Activated CD4-positive, alpha-beta T cell treated with anti-CD3 and anti-CD28 coated beads for 36 hours (primary cell): ENCODE measurements around the gene ADGRB3. TPM values are rescaled to one million over a fixed set of nuclear protein-coding genes. Genes with fewer than 3 reads are reported as not detected.

ENCODE experiments used
- ATAC-seq: fragments of 200-7000 bp; cut with Tn5 transposase; one replicate; pipeline ENCODE4 v1.10.0; 2021; ENCODE audit warnings: mild to moderate bottlenecking, moderate library complexity
- CTCF ChIA-PET: fragments of 350-600 bp; sonication (Branson Sonifier 250); formaldehyde crosslinking; loops from one replicate; lab custom pipeline; 2021; ENCODE audit warnings: antibody characterized with exemption; lab: Charles Lee
- POLR2A ChIA-PET: fragments of 350-600 bp; sonication (Branson Sonifier 250); formaldehyde crosslinking; loops from one replicate; lab custom pipeline; 2021; ENCODE audit warnings: antibody characterized with exemption, inconsistent platforms; lab: Charles Lee
- DNase-seq: peaks from one replicate; pipeline ENCODE4 v3.0.0-alpha.2; 2020
- H3K27ac Mint-ChIP-seq: one replicate; pipeline ENCODE4 v1.8.0; 2021; ENCODE audit warnings: mixed read lengths
- H3K27me3 Mint-ChIP-seq: one replicate; pipeline ENCODE4 v1.8.0; 2021; ENCODE audit warnings: mixed read lengths
- H3K36me3 Mint-ChIP-seq: one replicate; pipeline ENCODE4 v1.8.0; 2021; ENCODE audit warnings: low read depth, mixed read lengths
- H3K4me1 Mint-ChIP-seq: one replicate; pipeline ENCODE4 v1.8.0; 2021; ENCODE audit warnings: mixed read lengths
- H3K4me3 Mint-ChIP-seq: one replicate; pipeline ENCODE4 v1.8.0; 2021; ENCODE audit warnings: mild to moderate bottlenecking, moderate library complexity, mixed read lengths
- H3K9me3 Mint-ChIP-seq: one replicate; pipeline ENCODE4 v1.8.0; 2021; ENCODE audit warnings: low read depth, mixed read lengths
- intact Hi-C, 2 experiments: fragments of 100-400 bp; cut with DNase I in 1 of 2; cut with micrococcal nuclease in 1 of 2; formaldehyde crosslinking; loops; one replicate each; pipeline versions ENCODE4 v1.14.2 to v1.15.1; 2022 to 2024; cut with DNase I, micrococcal nuclease
- total RNA-seq, 2 experiments: library from RNA; stranded (reverse); gene quantifications; one replicate each; pipeline ENCODE4 v1.2.3, GENCODE V29; 2021

The ADGRB3 gene
- total RNA-seq, 2 experiments from 2014 or later = not detected

- no peak for DNase-seq
- H3K27ac Mint-ChIP-seq = no peak overlapping the region
- no peak overlapping the region for H3K4me3 Mint-ChIP-seq
- H3K9me3 Mint-ChIP-seq = peaks cover 1% of the 10 kb centered on the region
- ChIA-PET CTCF (no interaction called here), POLR2A (no interaction called here)
- no peak for ATAC-seq
- H3K27me3 Mint-ChIP-seq = no peaks in the 10 kb centered on the region
- no peaks in the 10 kb centered on the region for H3K36me3 Mint-ChIP-seq
- intact Hi-C loops = no loop called here
- H3K4me1 Mint-ChIP-seq = no peaks in the 10 kb centered on the region
Measured at GRCh38 chr6:69018906-69019305, 383.8 kb downstream of the ADGRB3 start.

GRCh38 chr6:69019832-69020231, 384.8 kb downstream of the ADGRB3 start:
- H3K27ac Mint-ChIP-seq = no peak overlapping the region
- ChIA-PET CTCF (no interaction called here), POLR2A (no interaction called here)
- H3K27me3 Mint-ChIP-seq = no peaks in the 10 kb centered on the region
- ATAC-seq = no peak
- H3K4me3 Mint-ChIP-seq = no peak overlapping the region
- H3K4me1 Mint-ChIP-seq = no peaks in the 10 kb centered on the region
- peaks cover 1% of the 10 kb centered on the region for H3K9me3 Mint-ChIP-seq
- DNase-seq = no peak
- intact Hi-C loops = no loop called here
- no peaks in the 10 kb centered on the region for H3K36me3 Mint-ChIP-seq

GRCh38 chr6:69022993-69023392, 387.9 kb downstream of the ADGRB3 start:
- no peak overlapping the region for H3K27ac Mint-ChIP-seq
- POLR2A ChIA-PET = no interaction called here
- CTCF ChIA-PET = no interaction called here
- no peaks in the 10 kb centered on the region for H3K36me3 Mint-ChIP-seq
- no peak for DNase-seq
- H3K27me3 Mint-ChIP-seq = no peaks in the 10 kb centered on the region
- ATAC-seq = no peak
- no peak overlapping the region for H3K4me3 Mint-ChIP-seq
- peaks cover 1% of the 10 kb centered on the region for H3K9me3 Mint-ChIP-seq
- intact Hi-C loops = no loop called here
- H3K4me1 Mint-ChIP-seq = no peaks in the 10 kb centered on the region

GRCh38 chr6:69026243-69026642, 391.2 kb downstream of the ADGRB3 start:
- ChIA-PET POLR2A (no interaction called here), CTCF (no interaction called here)
- DNase-seq (no peak), ATAC-seq (no peak)
- H3K4me3 Mint-ChIP-seq = no peak overlapping the region
- no peaks in the 10 kb centered on the region for H3K9me3 Mint-ChIP-seq
- no peaks in the 10 kb centered on the region for H3K27me3 Mint-ChIP-seq
- no peaks in the 10 kb centered on the region for H3K36me3 Mint-ChIP-seq
- no peak overlapping the region for H3K27ac Mint-ChIP-seq
- H3K4me1 Mint-ChIP-seq = no peaks in the 10 kb centered on the region
- intact Hi-C loops = no loop called here

- no peak for ATAC-seq
- H3K4me1 Mint-ChIP-seq = no peaks in the 10 kb centered on the region
- H3K36me3 Mint-ChIP-seq = no peaks in the 10 kb centered on the region
- ChIA-PET POLR2A (no interaction called here), CTCF (no interaction called here)
- H3K27me3 Mint-ChIP-seq = no peaks in the 10 kb centered on the region
- no peak overlapping the region for H3K27ac Mint-ChIP-seq
- intact Hi-C loops = no loop called here
- no peak for DNase-seq
- no peaks in the 10 kb centered on the region for H3K9me3 Mint-ChIP-seq
- no peak overlapping the region for H3K4me3 Mint-ChIP-seq
Measured at GRCh38 chr6:69026715-69027114, 391.6 kb downstream of the ADGRB3 start.

GRCh38 chr6:69027861-69028260, 392.8 kb downstream of the ADGRB3 start:
- intact Hi-C loops = no loop called here
- no peak overlapping the region for H3K4me3 Mint-ChIP-seq
- H3K27me3 Mint-ChIP-seq = no peaks in the 10 kb centered on the region
- H3K9me3 Mint-ChIP-seq = no peaks in the 10 kb centered on the region
- ChIA-PET CTCF (no interaction called here), POLR2A (no interaction called here)
- no peaks in the 10 kb centered on the region for H3K36me3 Mint-ChIP-seq
- ATAC-seq = no peak
- H3K4me1 Mint-ChIP-seq = no peaks in the 10 kb centered on the region
- no peak for DNase-seq
- no peak overlapping the region for H3K27ac Mint-ChIP-seq

GRCh38 chr6:69038841-69039240, 403.8 kb downstream of the ADGRB3 start:
- Mint-ChIP-seq H3K27me3 (no peaks in the 10 kb centered on the region), H3K4me1 (no peaks in the 10 kb centered on the region), H3K27ac (no peak overlapping the region), H3K36me3 (no peaks in the 10 kb centered on the region), H3K9me3 (peaks cover 2% of the 10 kb centered on the region), H3K4me3 (no peak overlapping the region)
- ATAC-seq (no peak), DNase-seq (no peak)
- CTCF ChIA-PET = no interaction called here
- POLR2A ChIA-PET = no interaction called here
- intact Hi-C loops = no loop called here

GRCh38 chr6:69042297-69042696, 407.2 kb downstream of the ADGRB3 start:
- H3K9me3 Mint-ChIP-seq = peaks cover 2% of the 10 kb centered on the region
- no peak overlapping the region for H3K27ac Mint-ChIP-seq
- no peak overlapping the region for H3K4me3 Mint-ChIP-seq
- no peaks in the 10 kb centered on the region for H3K27me3 Mint-ChIP-seq
- ATAC-seq = no peak
- H3K4me1 Mint-ChIP-seq = no peaks in the 10 kb centered on the region
- no peaks in the 10 kb centered on the region for H3K36me3 Mint-ChIP-seq
- ChIA-PET POLR2A (no interaction called here), CTCF (no interaction called here)
- intact Hi-C loops = no loop called here
- DNase-seq = no peak

- no peaks in the 10 kb centered on the region for H3K4me1 Mint-ChIP-seq
- H3K36me3 Mint-ChIP-seq = no peaks in the 10 kb centered on the region
- H3K4me3 Mint-ChIP-seq = no peak overlapping the region
- no peak for DNase-seq
- no peak overlapping the region for H3K27ac Mint-ChIP-seq
- ChIA-PET POLR2A (no interaction called here), CTCF (no interaction called here)
- H3K27me3 Mint-ChIP-seq = no peaks in the 10 kb centered on the region
- intact Hi-C loops = no loop called here
- H3K9me3 Mint-ChIP-seq = peaks cover 2% of the 10 kb centered on the region
- no peak for ATAC-seq
Measured at GRCh38 chr6:69044534-69044933, 409.5 kb downstream of the ADGRB3 start.

- Mint-ChIP-seq H3K9me3 (no peaks in the 10 kb centered on the region), H3K27me3 (no peaks in the 10 kb centered on the region), H3K27ac (no peak overlapping the region), H3K36me3 (no peaks in the 10 kb centered on the region), H3K4me1 (no peaks in the 10 kb centered on the region), H3K4me3 (no peak overlapping the region)
- CTCF ChIA-PET = no interaction called here
- intact Hi-C loops = no loop called here
- DNase-seq (no peak), ATAC-seq (no peak)
- POLR2A ChIA-PET = interaction anchor here (0.6 kb wide), 1 partner anchor 25 kb away, joined by 3 read pairs; no protein-coding TSS in a partner anchor
Measured at GRCh38 chr6:69059413-69059812, 424.3 kb downstream of the ADGRB3 start.

- POLR2A ChIA-PET = no interaction called here
- Mint-ChIP-seq H3K36me3 (no peaks in the 10 kb centered on the region), H3K4me3 (no peak overlapping the region), H3K4me1 (no peaks in the 10 kb centered on the region), H3K9me3 (no peaks in the 10 kb centered on the region), H3K27ac (no peak overlapping the region), H3K27me3 (no peaks in the 10 kb centered on the region)
- DNase-seq (no peak), ATAC-seq (no peak)
- intact Hi-C loops = no loop called here
- CTCF ChIA-PET = no interaction called here
Measured at GRCh38 chr6:69061066-69061465, 426.0 kb downstream of the ADGRB3 start.

- CTCF ChIA-PET = no interaction called here
- intact Hi-C loops = no loop called here
- POLR2A ChIA-PET = no interaction called here
- H3K4me1 Mint-ChIP-seq = no peaks in the 10 kb centered on the region
- DNase-seq = no peak
- no peaks in the 10 kb centered on the region for H3K27me3 Mint-ChIP-seq
- H3K27ac Mint-ChIP-seq = no peak overlapping the region
- H3K9me3 Mint-ChIP-seq = no peaks in the 10 kb centered on the region
- ATAC-seq = no peak
- no peaks in the 10 kb centered on the region for H3K36me3 Mint-ChIP-seq
- no peak overlapping the region for H3K4me3 Mint-ChIP-seq
Measured at GRCh38 chr6:69063401-69063800, 428.3 kb downstream of the ADGRB3 start.

- no peaks in the 10 kb centered on the region for H3K36me3 Mint-ChIP-seq
- H3K27me3 Mint-ChIP-seq = no peaks in the 10 kb centered on the region
- DNase-seq (no peak), ATAC-seq (no peak)
- H3K9me3 Mint-ChIP-seq = no peaks in the 10 kb centered on the region
- ChIA-PET POLR2A (no interaction called here), CTCF (no interaction called here)
- intact Hi-C loops = no loop called here
- no peak overlapping the region for H3K27ac Mint-ChIP-seq
- no peaks in the 10 kb centered on the region for H3K4me1 Mint-ChIP-seq
- H3K4me3 Mint-ChIP-seq = no peak overlapping the region
Measured at GRCh38 chr6:69064226-69064625, 429.1 kb downstream of the ADGRB3 start.
